ENCODE results near the gene CACNA1D.

Gene CACNA1D

DNA sequence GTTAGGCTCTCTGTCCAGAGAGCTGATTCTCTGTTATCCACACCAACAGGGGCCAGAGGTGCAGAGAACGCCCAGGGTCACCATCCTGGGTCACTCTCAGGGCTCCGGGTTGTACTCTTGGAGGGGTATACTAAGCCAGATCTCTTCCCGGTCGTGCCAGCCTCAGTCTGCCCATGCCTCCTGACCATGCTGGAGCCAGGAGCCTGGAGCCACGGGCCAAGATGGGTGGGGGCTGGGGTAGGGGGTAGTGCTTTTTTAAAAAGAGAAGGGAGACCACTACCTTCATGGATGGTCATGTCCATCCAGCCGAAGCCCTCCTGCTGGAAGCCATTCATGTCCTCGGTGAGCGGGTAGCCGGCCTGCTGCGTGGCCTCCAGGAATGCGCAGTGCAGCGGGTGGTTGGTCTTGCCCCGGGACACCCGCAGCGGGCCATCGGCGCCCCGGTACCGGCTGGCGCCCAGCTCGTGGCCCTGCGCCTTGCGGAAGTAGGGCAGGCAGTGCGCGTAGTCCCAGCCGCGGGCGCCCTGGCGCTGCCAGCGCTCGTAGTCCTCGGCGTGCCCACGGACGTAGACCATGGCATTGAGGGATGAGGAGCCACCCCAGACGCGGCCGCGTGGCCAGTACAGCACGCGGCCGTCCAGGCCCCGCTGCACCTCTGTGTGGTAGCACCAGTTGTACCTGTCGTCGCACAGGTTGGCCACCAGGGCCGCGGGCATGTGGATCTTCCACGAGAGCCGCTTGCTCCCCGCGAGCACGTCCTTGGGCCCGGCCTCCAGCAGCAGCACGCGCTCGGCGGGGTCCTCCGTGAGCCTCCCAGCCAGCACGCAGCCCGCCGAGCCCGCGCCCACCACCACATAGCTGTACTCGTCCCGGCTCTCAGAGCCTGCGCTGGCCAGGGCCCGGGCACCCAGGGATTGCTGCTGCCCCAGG, 328.9 kb downstream of the CACNA1D start:
- no peak overlapping the region for H3K4me3 ChIP-seq (replicated peaks; ENCODE audit: low read depth, low read length)
- no peak for DNase-seq (ENCODE audit: extremely low read depth, low read depth)
- TF ChIP-seq, protein P1, sequence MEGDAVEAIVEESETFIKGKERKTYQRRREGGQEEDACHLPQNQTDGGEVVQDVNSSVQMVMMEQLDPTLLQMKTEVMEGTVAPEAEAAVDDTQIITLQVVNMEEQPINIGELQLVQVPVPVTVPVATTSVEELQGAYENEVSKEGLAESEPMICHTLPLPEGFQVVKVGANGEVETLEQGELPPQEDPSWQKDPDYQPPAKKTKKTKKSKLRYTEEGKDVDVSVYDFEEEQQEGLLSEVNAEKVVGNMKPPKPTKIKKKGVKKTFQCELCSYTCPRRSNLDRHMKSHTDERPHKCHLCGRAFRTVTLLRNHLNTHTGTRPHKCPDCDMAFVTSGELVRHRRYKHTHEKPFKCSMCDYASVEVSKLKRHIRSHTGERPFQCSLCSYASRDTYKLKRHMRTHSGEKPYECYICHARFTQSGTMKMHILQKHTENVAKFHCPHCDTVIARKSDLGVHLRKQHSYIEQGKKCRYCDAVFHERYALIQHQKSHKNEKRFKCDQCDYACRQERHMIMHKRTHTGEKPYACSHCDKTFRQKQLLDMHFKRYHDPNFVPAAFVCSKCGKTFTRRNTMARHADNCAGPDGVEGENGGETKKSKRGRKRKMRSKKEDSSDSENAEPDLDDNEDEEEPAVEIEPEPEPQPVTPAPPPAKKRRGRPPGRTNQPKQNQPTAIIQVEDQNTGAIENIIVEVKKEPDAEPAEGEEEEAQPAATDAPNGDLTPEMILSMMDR (IDR thresholded peaks at IDR 0.05; ENCODE audit: low read depth, low read length, missing control alignments): no peak

GRCh38 chr3:53823956-53824657, 329.7 kb downstream of the CACNA1D start:
- TF ChIP-seq, protein P1 (IDR thresholded peaks at IDR 0.05; ENCODE audit: low read depth, low read length, missing control alignments): no peak
- no peak overlapping the region for H3K4me3 ChIP-seq (replicated peaks; ENCODE audit: low read depth, low read length)
- no peak for DNase-seq (ENCODE audit: extremely low read depth, low read depth)

GRCh38 chr3:53824795-53825194, 330.4 kb downstream of the CACNA1D start:
- no peak for DNase-seq (ENCODE audit: extremely low read depth, low read depth)
- no peak overlapping the region for H3K4me3 ChIP-seq (replicated peaks; ENCODE audit: low read depth, low read length)
- TF ChIP-seq, protein P1 (IDR thresholded peaks at IDR 0.05; ENCODE audit: low read depth, low read length, missing control alignments): no peak

DNA sequence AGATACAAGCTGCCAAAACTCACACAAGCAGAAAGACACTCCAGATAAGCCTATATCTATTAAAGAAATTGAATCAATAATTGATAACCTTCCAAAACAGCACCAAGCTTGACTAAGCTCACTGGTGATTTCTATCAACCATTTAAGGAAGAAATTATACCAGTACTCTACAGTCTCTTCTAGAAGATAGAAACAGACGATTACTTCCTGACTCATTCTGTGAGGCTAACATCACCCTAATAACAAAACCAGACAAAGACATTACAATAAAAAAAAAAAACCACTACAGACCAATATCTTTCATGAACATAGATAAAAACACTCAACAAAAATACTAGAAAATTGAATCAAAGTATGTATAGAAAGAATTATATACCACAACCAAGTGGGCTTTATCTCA, 331.6 kb downstream of the CACNA1D start:
- no peak for DNase-seq (ENCODE audit: extremely low read depth, low read depth)
- no peak overlapping the region for H3K4me3 ChIP-seq (replicated peaks; ENCODE audit: low read depth, low read length)
- TF ChIP-seq, protein P1 (IDR thresholded peaks at IDR 0.05; ENCODE audit: low read depth, low read length, missing control alignments): no peak

DNA sequence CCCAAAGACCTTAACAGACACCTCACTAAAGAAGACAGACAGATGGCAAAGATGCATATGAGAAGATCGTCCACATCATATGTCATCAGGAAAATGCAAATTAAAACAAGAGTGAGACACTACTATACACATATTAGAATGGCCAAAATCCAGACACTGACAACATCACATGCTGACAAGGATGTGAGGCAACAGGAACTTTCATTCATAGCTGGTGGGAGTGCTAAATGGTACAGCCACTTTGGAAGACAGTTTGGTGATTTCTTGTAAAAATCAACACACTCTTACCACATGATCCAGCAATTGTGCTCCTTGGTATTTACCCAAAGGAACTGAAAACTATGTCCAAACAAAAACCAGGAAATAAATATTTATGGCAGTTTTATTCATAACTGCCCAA, 334.2 kb downstream of the CACNA1D start:
- H3K4me3 ChIP-seq (replicated peaks; ENCODE audit: low read depth, low read length): no peak overlapping the region
- DNase-seq (ENCODE audit: extremely low read depth, low read depth): no peak
- TF ChIP-seq, protein P1 (IDR thresholded peaks at IDR 0.05; ENCODE audit: low read depth, low read length, missing control alignments): no peak

- no peak for DNase-seq (ENCODE audit: extremely low read depth, low read depth)
- TF ChIP-seq, protein P1 (IDR thresholded peaks at IDR 0.05; ENCODE audit: low read depth, low read length, missing control alignments): no peak
These were observed 335.2 kb downstream of the CACNA1D start for GRCh38 chr3:53829605-53830004.

More at GRCh38 chr3:53829605-53830004, 335.2 kb downstream of the CACNA1D start:
- no peak overlapping the region for H3K4me3 ChIP-seq (replicated peaks; ENCODE audit: low read depth, low read length)
